Gastrocnemius medialis (tissue), 4 donors: ENCODE results near the gene DNAAF5. TPM values are rescaled to one million over a fixed set of nuclear protein-coding genes. Genes with fewer than 3 reads are reported as not detected.

Experiments used
- ATAC-seq, 2 donors: fragments of 150-250 bp; one replicate each; pipeline ENCODE4 v1.9.1; 2016
- DNase-seq, 2 donors: peaks; one replicate each; pipeline ENCODE4 v3.0.0-alpha.2; 2019
- H3K27ac ChIP-seq, 4 donors: fragments of 200-600 bp; sonication (generic); 1 replicate in 1 of 4; 2 replicates in 3 of 4; pipeline ENCODE4 v1.5.1; 2016 to 2018; ENCODE audit warnings: mild to moderate bottlenecking in 2 of 4, moderate library complexity in 1 of 4
- H3K27me3 ChIP-seq, 3 donors: fragments of 200-600 bp; sonication (generic) in 2 of 3; 1 replicate in 1 of 3; 2 replicates in 2 of 3; pipeline versions ENCODE4 v1.5.1 to v1.6.0; 2016 to 2019; ENCODE audit warnings: mild to moderate bottlenecking in 1 of 3, moderate library complexity in 1 of 3
- H3K36me3 ChIP-seq, 2 donors: fragments of 200-600 bp; sonication (generic) in 1 of 2; one replicate each; pipeline ENCODE4 v1.5.1; 2017 to 2018
- H3K4me1 ChIP-seq, 2 donors: fragments of 200-600 bp; sonication (generic) in 1 of 2; one replicate each; pipeline ENCODE4 v1.5.1; 2016 to 2017; ENCODE audit warnings: mild to moderate bottlenecking in 2 of 2
- H3K4me3 ChIP-seq, 4 donors: fragments of 200-600 bp; sonication (generic) in 3 of 4; 1 replicate in 1 of 4; 2 replicates in 3 of 4; pipeline ENCODE4 v1.5.1; 2016 to 2019; ENCODE audit warnings: mild to moderate bottlenecking in 2 of 4
- H3K9me3 ChIP-seq, 3 donors: fragments of 200-600 bp; sonication (generic) in 2 of 3; 1 replicate in 1 of 3; 2 replicates in 2 of 3; pipeline ENCODE4 v1.5.1; 2016 to 2019
- POLR2A ChIP-seq, 2 donors: fragments of 450-650 bp; IDR thresholded peaks; one replicate each; pipeline ENCODE4 v1.6.1; 2017; ENCODE audit warnings: antibody characterized with exemption in 2 of 2, mild to moderate bottlenecking in 2 of 2, moderate library complexity in 2 of 2
- in situ Hi-C, 4 donors: fragments of 200-750 bp; cut with MboI; loops; one replicate each; pipeline versions ENCODE4 v1.15.0 to v1.8.0; 2017; ENCODE audit warnings: low sequenced_read_pairs in 4 of 4
- intact Hi-C: fragments of 100-400 bp; cut with DNase I; formaldehyde crosslinking; loops from one replicate; pipeline ENCODE4 v1.15.1; 2023; ENCODE audit warnings: low total_unique reads
- total RNA-seq, 4 donors: library from RNA; depleted of rRNA; stranded (reverse); fragments of >200 nt; gene quantifications; one replicate each; pipeline versions ENCODE4 v1.1.0 to v1.2.3, GENCODE V29; 2016
- TF ChIP-seq, protein P1 (sequence below), 5 experiments: fragments of 450-650 bp in 3 of 5; fragments of 200-600 bp in 2 of 5; sonication (generic) in 2 of 5; IDR thresholded peaks in 4 of 5; conservative IDR thresholded peaks in 1 of 5; 1 replicate in 4 of 5; 2 replicates in 1 of 5; pipeline ENCODE4 v1.5.1; 2016 to 2019; ENCODE audit warnings: antibody characterized with exemption in 5 of 5, mild to moderate bottlenecking in 3 of 5, moderate library complexity in 3 of 5

DNAAF5 gene
- total RNA-seq, 4 donors from 2014 or later = 22.4 to 36.2 (median 30.6) TPM

DNA sequence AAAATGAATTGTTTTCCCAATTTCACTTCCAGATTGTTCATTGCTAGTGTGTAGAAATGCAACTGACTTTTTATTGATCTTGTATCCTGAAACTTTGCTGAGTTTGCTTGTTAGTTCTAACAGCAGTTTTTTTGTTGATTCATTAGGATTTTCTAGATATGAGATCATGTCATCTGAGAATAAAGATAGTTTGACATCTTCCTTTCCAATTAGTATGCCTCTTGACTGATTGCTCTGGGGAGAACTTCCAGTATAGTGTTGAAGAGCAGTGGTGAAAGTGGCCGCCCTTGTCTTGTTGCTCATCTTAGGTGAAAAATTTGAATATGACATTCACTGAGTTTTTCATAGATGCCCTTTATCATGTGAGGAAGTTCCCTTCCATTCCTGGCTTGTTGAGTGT is 93.8 kb downstream of the DNAAF5 start:
- in situ Hi-C loops (loop anchor here in 2 of 4 donors (10.0 kb wide), 1 partner anchor 54 kb away; the partner anchor contains the start of gene GET4 (in 2 of the 2)), intact Hi-C loops (no loop called here)
- H3K36me3 ChIP-seq = no peaks in the 10 kb centered on the region
- no peak for ATAC-seq
- no peak overlapping the region for H3K4me3 ChIP-seq
- DNase-seq = no peak
- no peaks in the 10 kb centered on the region for H3K9me3 ChIP-seq
- peak overlapping the region; percentile 14 to 94 (median 92) for H3K27ac ChIP-seq
- TF ChIP-seq, protein P1, sequence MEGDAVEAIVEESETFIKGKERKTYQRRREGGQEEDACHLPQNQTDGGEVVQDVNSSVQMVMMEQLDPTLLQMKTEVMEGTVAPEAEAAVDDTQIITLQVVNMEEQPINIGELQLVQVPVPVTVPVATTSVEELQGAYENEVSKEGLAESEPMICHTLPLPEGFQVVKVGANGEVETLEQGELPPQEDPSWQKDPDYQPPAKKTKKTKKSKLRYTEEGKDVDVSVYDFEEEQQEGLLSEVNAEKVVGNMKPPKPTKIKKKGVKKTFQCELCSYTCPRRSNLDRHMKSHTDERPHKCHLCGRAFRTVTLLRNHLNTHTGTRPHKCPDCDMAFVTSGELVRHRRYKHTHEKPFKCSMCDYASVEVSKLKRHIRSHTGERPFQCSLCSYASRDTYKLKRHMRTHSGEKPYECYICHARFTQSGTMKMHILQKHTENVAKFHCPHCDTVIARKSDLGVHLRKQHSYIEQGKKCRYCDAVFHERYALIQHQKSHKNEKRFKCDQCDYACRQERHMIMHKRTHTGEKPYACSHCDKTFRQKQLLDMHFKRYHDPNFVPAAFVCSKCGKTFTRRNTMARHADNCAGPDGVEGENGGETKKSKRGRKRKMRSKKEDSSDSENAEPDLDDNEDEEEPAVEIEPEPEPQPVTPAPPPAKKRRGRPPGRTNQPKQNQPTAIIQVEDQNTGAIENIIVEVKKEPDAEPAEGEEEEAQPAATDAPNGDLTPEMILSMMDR (IDR thresholded peaks at IDR 0.05 in 4 of 5, conservative IDR thresholded peaks at IDR 0.05 in 1 of 5) = no peak
- no peak for TF ChIP-seq POLR2A (IDR thresholded peaks at IDR 0.05)
- H3K4me1 ChIP-seq = peaks cover 72 to 85% of the 10 kb centered on the region in 2 donors
- no peaks in the 10 kb centered on the region for H3K27me3 ChIP-seq

DNA sequence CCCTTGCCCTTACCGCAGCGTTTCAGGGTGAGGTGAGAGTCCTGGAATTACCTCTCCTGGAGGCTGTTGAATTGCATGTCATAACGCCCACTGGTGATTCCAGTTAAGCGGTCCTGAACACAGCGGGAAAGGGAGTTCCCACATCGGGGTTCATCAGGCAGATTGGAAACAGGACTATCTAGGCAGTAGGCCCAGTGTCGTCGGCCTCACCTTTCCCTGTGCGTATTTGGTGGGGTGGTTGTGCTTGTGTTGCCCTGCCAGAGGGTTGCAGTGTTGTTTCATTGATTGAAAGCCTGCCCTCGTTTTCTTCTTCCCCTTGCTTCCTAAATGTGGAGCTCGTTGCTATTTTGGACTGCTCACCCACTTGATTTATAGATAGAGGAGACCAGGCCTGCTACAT is 95.2 kb downstream of the DNAAF5 start:
- Histone ChIP-seq H3K4me1 (peaks cover 83 to 90% of the 10 kb centered on the region in 2 donors), H3K36me3 (no peaks in the 10 kb centered on the region), H3K27me3 (no peaks in the 10 kb centered on the region), H3K27ac (peak overlapping the region; percentile 91 to 96 (median 94)), H3K9me3 (no peaks in the 10 kb centered on the region), H3K4me3 (no peak overlapping the region)
- no peak for TF ChIP-seq POLR2A (IDR thresholded peaks at IDR 0.05)
- TF ChIP-seq, protein P1 (IDR thresholded peaks at IDR 0.05 in 4 of 5, conservative IDR thresholded peaks at IDR 0.05 in 1 of 5) = peak in 2 of 5 experiments; percentile 23 to 44
- ATAC-seq (peak; percentile 37 to 53), DNase-seq (peak in 1 of 2 donors; percentile 47)
- intact Hi-C loops (loop anchor here (2.0 kb wide), 1 partner anchor 51 kb away; no protein-coding TSS in a partner anchor), in situ Hi-C loops (loop anchor here in 2 of 4 donors (10.0 kb wide), 1 partner anchor 53 kb away; the partner anchor contains the start of gene GET4 (in 2 of the 2))

DNA sequence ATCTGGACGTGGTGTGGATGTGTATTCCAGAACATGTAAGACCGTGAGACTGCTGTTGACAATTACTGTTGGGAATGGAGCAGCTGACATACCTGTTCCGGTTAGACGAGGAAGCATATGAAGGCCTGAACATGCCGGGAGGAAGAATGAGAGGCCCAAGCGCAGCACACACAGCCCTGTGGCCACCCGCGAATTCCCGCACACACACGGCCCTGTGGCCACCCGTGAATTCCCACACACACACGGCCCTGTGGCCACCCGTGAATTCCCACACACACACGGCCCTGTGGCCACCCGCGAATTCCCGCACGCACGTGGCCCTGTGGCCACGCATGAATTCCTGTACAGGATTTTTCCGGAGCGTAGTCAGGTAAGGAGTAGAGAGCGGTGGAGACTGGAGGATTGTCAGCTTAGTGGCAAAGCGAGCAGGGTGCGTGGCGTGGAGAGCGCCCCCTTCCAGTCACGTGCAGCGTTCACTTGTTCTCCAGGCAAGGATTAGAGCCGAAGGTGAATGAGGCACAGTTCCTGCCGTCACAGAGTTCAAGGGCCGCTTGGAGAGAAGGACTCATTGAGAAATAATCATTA is 96.3 kb downstream of the DNAAF5 start:
- H3K27ac ChIP-seq = peak overlapping the region; percentile 91 to 96 (median 94)
- no peak for TF ChIP-seq POLR2A (IDR thresholded peaks at IDR 0.05)
- TF ChIP-seq, protein P1 (IDR thresholded peaks at IDR 0.05 in 4 of 5, conservative IDR thresholded peaks at IDR 0.05 in 1 of 5) = no peak
- no peak for DNase-seq
- H3K4me3 ChIP-seq = no peak overlapping the region
- H3K4me1 ChIP-seq = peaks cover 88 to 91% of the 10 kb centered on the region in 2 donors
- in situ Hi-C loops = loop anchor here in 2 of 4 donors (10.0 kb wide), 1 partner anchor 52 kb away; the partner anchor contains the start of gene GET4 (in 2 of the 2)
- H3K36me3 ChIP-seq = no peaks in the 10 kb centered on the region
- intact Hi-C loops = loop anchor here (2.0 kb wide), 1 partner anchor 50 kb away; no protein-coding TSS in a partner anchor
- no peaks in the 10 kb centered on the region for H3K27me3 ChIP-seq
- H3K9me3 ChIP-seq = no peaks in the 10 kb centered on the region
- no peak for ATAC-seq

DNA sequence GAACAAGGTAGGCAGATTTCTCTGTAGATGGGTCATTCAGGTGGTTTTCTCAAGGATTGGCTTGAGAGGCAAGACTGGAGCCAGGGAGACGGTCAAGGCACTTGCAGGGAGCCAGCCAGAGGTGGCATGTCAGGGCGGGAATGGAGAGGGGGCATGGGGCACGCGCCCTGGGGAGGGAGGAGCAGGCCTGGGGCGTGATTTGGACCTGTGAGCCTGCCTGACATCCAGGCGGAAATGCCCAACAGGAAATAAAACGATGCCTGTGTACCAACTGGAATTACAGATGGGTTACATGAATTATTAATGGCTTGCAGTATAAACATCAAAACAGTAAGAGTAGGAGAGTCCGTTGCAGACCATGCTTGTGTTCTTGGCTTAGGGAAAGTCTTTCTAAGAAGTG is 97.2 kb downstream of the DNAAF5 start:
- no peaks in the 10 kb centered on the region for H3K36me3 ChIP-seq
- H3K27ac ChIP-seq = peak overlapping the region; percentile 91 to 96 (median 94)
- DNase-seq (no peak), ATAC-seq (peak; percentile 2 to 21)
- in situ Hi-C loops = loop anchor here in 2 of 4 donors (10.0 kb wide), 1 partner anchor 51 kb away; the partner anchor contains the start of gene GET4 (in 2 of the 2)
- no peaks in the 10 kb centered on the region for H3K9me3 ChIP-seq
- no peaks in the 10 kb centered on the region for H3K27me3 ChIP-seq
- TF ChIP-seq, protein P1 (IDR thresholded peaks at IDR 0.05 in 4 of 5, conservative IDR thresholded peaks at IDR 0.05 in 1 of 5) = no peak
- no peak for TF ChIP-seq POLR2A (IDR thresholded peaks at IDR 0.05)
- peaks cover 87 to 88% of the 10 kb centered on the region in 2 donors for H3K4me1 ChIP-seq
- intact Hi-C loops = loop anchor here (2.0 kb wide), 1 partner anchor 49 kb away; no protein-coding TSS in a partner anchor
- no peak overlapping the region for H3K4me3 ChIP-seq
